ENCODE measurements around the gene KLHL8.
"Not testable (repeated sequence)": the region's sequence is repeated elsewhere in the genome, so short reads cannot be mapped to it uniquely, and the experiment has no call there.

Gene KLHL8

DNA sequence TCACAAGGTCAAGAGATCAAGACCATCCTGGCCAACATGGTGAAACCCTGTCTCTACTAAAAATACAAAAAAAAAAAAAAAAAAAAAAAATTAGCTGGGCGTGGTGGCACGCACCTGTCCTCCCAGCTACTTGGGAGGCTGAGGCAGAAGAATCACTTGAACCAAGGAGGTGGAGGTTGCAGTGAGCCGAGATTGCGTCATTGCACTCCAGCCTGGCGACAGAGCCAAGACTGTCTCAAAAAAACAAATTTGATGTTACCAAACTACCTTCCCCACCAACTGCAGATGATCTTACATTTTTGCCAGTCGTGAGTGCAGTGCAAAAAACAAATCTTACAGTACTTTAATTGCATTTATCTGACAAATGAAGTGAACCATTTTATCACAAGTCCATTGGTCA lies 74.5 kb downstream of the KLHL8 start:
- not testable (repeated sequence) for H3K9me3 ChIP-seq (replicated peaks in 1 of 11); H3K27me3 ChIP-seq; H3K27ac ChIP-seq; H3K4me3 ChIP-seq; H3K4me2 ChIP-seq; H3K9ac ChIP-seq
- peaks cover 29 to 53% (median 44%) of the 10 kb centered on the region in 11 experiments; a peak in 21 of 22 replicates for H3K36me3 ChIP-seq
- TF ChIP-seq Cebpa-rat (IDR thresholded peaks at IDR 0.05): peak in 4 of 11 experiments; percentile 16 to 66 (median 44); a peak in 3 of 22 replicates
- peaks cover 7 to 24% (median 21%) of the 10 kb centered on the region in 10 experiments; a peak in 19 of 20 replicates for H3K4me1 ChIP-seq
- H4K20me1 ChIP-seq: peaks cover 0 to 15% (median 0%) of the 10 kb centered on the region in 11 experiments; a peak in 2 of 22 replicates

DNA sequence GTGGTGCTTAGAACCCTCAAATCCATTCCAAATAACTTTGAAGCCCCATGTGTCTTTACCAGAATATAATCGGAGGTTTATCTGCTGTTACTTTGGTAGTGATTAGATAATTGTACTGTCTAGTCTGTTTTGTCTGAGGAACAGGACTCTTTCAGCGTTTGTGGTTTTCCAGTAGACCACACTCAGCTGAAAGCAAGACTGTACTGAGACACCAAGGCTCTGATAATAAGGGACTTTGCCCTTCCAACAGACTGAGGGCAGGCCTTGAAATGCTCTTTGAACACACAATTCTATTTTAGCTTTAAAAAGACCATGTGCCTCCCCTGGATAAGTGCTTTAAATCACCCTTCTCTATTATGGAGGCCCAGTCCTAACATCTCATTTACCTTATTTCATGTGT lies 76.1 kb downstream of the KLHL8 start:
- H3K4me3 ChIP-seq: no peak overlapping the region

DNA sequence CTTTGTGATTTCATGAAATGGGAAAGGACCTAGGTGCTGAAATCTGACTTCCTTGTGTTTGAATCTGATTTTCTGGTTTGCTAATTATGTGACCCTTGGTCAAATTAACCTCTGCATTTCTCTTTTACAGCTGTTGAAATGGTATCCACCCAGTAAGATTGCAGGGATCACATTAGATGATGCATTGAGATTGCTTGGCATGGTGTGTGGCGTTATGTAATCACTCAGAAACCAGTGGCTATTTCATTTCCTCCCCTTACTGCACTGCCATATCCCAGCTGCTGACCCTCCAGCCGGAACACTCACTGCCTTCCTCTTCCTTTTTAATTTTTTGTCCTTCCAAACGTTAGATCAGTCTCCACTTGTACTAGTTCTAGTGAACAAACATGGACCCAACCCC lies 79.0 kb downstream of the KLHL8 start:
- H3K4me3 ChIP-seq: no peak overlapping the region
- H3K9ac ChIP-seq: no peak overlapping the region
- H4K20me1 ChIP-seq: peaks cover 0 to 47% (median 0%) of the 10 kb centered on the region in 11 experiments; a peak in 2 of 22 replicates
- no peaks in the 10 kb centered on the region for H3K9me3 ChIP-seq (replicated peaks in 1 of 11)
- 0 out of 22 replicates have a peak, but pooled peaks of 1 of the 11 experiments have one; percentile 13 for TF ChIP-seq Cebpa-rat (IDR thresholded peaks at IDR 0.05)
- H3K27me3 ChIP-seq: no peaks in the 10 kb centered on the region
- H3K27ac ChIP-seq: peak overlapping the region in 3 of 11 experiments; percentile 10 to 56 (median 34); a peak in 4 of 22 replicates
- H3K36me3 ChIP-seq: peaks cover 71 to 96% (median 85%) of the 10 kb centered on the region in 11 experiments
- H3K4me1 ChIP-seq: peaks cover 10 to 37% (median 21%) of the 10 kb centered on the region in 10 experiments; a peak in 19 of 20 replicates
- peak overlapping the region in 9 of 11 experiments; percentile 11 to 60 (median 40); a peak in 12 of 22 replicates for H3K4me2 ChIP-seq

More for the DNA sequence above, 76.1 kb downstream of the KLHL8 start:
- TF ChIP-seq Cebpa-rat (IDR thresholded peaks at IDR 0.05): no peak
- Histone ChIP-seq H4K20me1 (peaks cover 0 to 22% (median 0%) of the 10 kb centered on the region in 11 experiments; a peak in 2 of 22 replicates), H3K27me3 (no peaks in the 10 kb centered on the region), H3K9ac (peak overlapping the region in 2 of 11 experiments; percentile 1 to 18; a peak in 2 of 22 replicates), H3K36me3 (peaks cover 42 to 66% (median 56%) of the 10 kb centered on the region in 11 experiments), H3K4me2 (peak overlapping the region in 8 of 11 experiments; percentile 0 to 33 (median 13); a peak in 8 of 22 replicates), H3K9me3 (replicated peaks in 1 of 11) (no peaks in the 10 kb centered on the region), H3K27ac (peak overlapping the region in 2 of 11 experiments; percentile 6 to 15; a peak in 2 of 22 replicates), H3K4me1 (peaks cover 10 to 37% (median 21%) of the 10 kb centered on the region in 10 experiments; a peak in 19 of 20 replicates)

DNA sequence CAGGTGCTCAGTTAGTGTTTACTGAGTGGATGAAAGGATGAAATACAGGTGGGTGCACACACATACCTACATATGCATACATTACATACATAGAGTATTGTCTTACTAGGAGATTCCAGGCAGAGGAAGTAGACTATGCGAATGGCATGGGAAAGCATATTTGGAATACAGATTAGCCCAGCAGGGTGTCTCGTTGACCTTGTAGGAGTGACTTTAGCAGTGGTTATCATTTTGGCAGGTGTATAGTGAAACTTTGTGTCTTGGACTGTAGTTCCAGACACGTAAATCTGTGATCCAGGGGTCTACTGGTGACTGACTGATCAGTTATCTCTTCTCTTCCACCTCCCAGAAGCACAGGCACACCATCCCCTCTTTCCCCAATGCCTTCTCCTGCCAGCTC lies 86.3 kb downstream of the KLHL8 start:
- Histone ChIP-seq H3K9me3 (replicated peaks in 1 of 11) (no peaks in the 10 kb centered on the region), H3K4me3 (no peak overlapping the region), H3K27me3 (no peaks in the 10 kb centered on the region), H3K9ac (no peak overlapping the region), H3K4me2 (no peak overlapping the region), H3K27ac (no peak overlapping the region), H4K20me1 (peaks cover 0 to 94% (median 0%) of the 10 kb centered on the region in 11 experiments; a peak in 3 of 22 replicates), H3K4me1 (no peaks in the 10 kb centered on the region), H3K36me3 (peaks cover 99 to 100% (median 100%) of the 10 kb centered on the region in 11 experiments)
- no peak for TF ChIP-seq Cebpa-rat (IDR thresholded peaks at IDR 0.05)

DNA sequence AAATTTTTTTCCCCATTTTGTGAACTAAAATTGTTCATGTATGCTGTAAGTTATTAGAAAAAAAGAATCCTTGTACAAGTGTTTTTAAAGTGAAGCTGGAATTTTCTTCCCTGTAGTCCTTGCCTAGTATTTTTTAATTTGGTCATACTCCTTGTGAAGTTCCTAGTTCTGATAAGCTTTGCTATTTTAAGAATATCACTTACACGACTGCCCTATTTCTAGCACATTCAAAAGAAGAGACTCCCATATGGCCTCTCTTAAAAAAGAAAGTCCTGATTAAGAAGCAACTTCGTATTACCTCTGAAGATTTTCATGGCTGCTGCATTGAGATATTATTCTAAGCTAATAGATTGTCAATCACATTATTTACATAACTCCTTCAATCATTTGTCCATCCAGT lies 87.2 kb downstream of the KLHL8 start:
- H3K4me1 ChIP-seq: no peaks in the 10 kb centered on the region
- no peak overlapping the region for H3K4me3 ChIP-seq
- H3K27ac ChIP-seq: no peak overlapping the region
- H3K36me3 ChIP-seq: peaks cover 99 to 100% (median 100%) of the 10 kb centered on the region in 11 experiments
- H3K9me3 ChIP-seq (replicated peaks in 1 of 11): no peaks in the 10 kb centered on the region
- TF ChIP-seq Cebpa-rat (IDR thresholded peaks at IDR 0.05): no peak
- no peaks in the 10 kb centered on the region for H3K27me3 ChIP-seq
- no peak overlapping the region for H3K9ac ChIP-seq
- peaks cover 0 to 99% (median 0%) of the 10 kb centered on the region in 11 experiments; a peak in 3 of 22 replicates for H4K20me1 ChIP-seq
- H3K4me2 ChIP-seq: no peak overlapping the region

DNA sequence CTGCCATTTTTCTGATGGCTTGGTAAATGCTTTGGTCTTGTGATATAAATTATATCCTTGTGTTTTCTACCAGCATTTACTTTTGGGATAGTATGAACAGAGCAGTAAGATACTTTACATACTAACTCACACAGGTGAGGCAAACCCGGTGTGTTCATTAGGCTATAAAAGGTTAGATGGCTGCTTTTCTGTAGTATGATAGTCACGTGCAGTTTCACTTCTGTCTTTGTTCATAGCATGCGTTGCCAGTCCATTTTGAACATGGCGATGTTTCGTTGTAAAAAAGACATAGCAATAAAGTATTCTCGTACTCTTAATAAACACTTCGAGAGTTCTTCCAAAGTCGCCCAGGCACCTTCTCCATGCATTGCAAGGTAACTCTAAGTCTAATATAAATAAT lies 88.4 kb downstream of the KLHL8 start:
- no peak overlapping the region for H3K9ac ChIP-seq
- H3K4me3 ChIP-seq: no peak overlapping the region
- H3K4me1 ChIP-seq: 0 out of 20 replicates have a peak, but pooled peaks cover 0 to 3% (median 0%) of the 10 kb centered on the region in 10 experiments
- H3K27me3 ChIP-seq: no peaks in the 10 kb centered on the region
- 0 out of 22 replicates have a peak, but pooled peaks cover 0 to 6% (median 0%) of the 10 kb centered on the region in 11 experiments for H3K9me3 ChIP-seq (replicated peaks in 1 of 11)
- H3K4me2 ChIP-seq: no peak overlapping the region
- H3K36me3 ChIP-seq: peaks cover 100% of the 10 kb centered on the region in 11 experiments
- H3K27ac ChIP-seq: no peak overlapping the region
- H4K20me1 ChIP-seq: peaks cover 0 to 96% (median 0%) of the 10 kb centered on the region in 11 experiments; a peak in 3 of 22 replicates
- TF ChIP-seq Cebpa-rat (IDR thresholded peaks at IDR 0.05): no peak

DNA sequence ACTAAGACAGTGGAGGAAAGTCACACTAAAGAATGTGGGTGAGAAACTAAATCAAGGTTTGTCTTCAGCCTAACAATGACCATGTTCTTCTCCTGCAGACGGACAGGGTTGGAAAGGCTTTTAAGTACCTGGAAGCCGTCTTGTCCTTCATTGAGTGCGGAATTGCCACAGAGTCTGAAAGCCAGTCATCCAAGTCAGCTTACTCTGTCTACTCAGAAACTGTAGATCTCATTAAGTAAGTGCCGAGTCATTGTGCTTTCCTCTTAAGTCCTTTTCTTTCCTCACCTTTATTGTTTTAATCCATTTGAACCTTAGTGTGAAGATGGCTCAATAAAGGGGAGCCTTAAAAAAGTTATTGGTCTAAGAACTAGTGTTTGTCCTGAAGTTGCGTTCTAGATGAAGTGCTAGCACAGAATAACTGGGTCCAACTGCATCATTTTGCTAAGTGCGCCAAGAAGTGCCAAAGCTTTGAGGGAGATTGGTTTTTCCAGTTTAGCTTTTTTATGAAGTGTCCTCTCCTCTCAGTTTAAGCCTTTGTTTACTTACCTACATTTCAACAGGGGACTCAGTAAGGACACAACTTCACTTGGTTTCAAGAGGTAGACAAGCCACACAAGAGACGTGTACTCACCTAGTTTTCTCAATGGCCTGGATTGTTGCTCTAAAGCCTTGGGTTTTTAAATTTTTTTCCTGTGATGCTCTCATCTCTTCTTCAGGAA lies 89.3 kb downstream of the KLHL8 start:
- Histone ChIP-seq H3K4me2 (no peak overlapping the region), H3K27me3 (no peaks in the 10 kb centered on the region), H3K4me1 (peaks cover 0 to 7% (median 0%) of the 10 kb centered on the region in 10 experiments; a peak in 3 of 20 replicates), H3K36me3 (peaks cover 100% of the 10 kb centered on the region in 11 experiments), H3K9ac (no peak overlapping the region), H3K9me3 (replicated peaks in 1 of 11) (peaks cover 0 to 7% (median 0%) of the 10 kb centered on the region in 11 experiments; a peak in 2 of 22 replicates), H3K4me3 (no peak overlapping the region), H4K20me1 (peaks cover 0 to 88% (median 0%) of the 10 kb centered on the region in 11 experiments; a peak in 3 of 22 replicates), H3K27ac (peak overlapping the region in 4 of 11 experiments; percentile 22 to 40 (median 24); a peak in 6 of 22 replicates)
- TF ChIP-seq Cebpa-rat (IDR thresholded peaks at IDR 0.05): no peak

DNA sequence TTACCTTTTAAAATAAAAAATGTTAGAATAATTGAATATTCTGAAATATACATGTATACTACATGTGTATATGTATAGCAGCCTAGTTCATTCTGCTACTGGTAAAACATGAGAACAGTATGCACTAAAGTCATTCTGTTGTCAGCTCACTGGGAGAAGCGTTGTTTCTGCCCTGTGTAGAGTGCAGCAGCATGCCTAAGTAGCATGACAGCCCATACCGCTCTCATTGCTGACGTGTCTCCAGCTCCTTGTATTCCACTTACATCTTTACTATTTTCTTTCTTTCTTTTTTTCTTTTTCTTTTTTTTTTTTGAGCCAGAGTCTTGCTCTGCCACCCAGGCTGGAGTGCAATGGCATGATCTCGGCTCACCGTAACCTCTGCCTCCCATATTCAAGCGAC lies 90.7 kb downstream of the KLHL8 start:
- Histone ChIP-seq H3K4me1 (peaks cover 0 to 7% (median 0%) of the 10 kb centered on the region in 10 experiments; a peak in 3 of 20 replicates), H4K20me1 (peaks cover 0 to 88% (median 0%) of the 10 kb centered on the region in 11 experiments; a peak in 3 of 22 replicates), H3K9ac (no peak overlapping the region), H3K27me3 (no peaks in the 10 kb centered on the region), H3K4me3 (no peak overlapping the region), H3K9me3 (replicated peaks in 1 of 11) (peaks cover 0 to 14% (median 0%) of the 10 kb centered on the region in 11 experiments; a peak in 3 of 22 replicates), H3K4me2 (no peak overlapping the region), H3K36me3 (peaks cover 100% of the 10 kb centered on the region in 11 experiments), H3K27ac (0 out of 22 replicates have a peak overlapping the region, but pooled peaks of 1 of the 11 experiments have one; percentile 18)
- TF ChIP-seq Cebpa-rat (IDR thresholded peaks at IDR 0.05): no peak

All from BLaER1 treated with 17β-estradiol and CSF1 and Interleukin-3, amounts not matched to agents 10 nM and 100 nM (cell line).